HepG2 (cell line): ENCODE results near the gene PRSS36. TPM values are rescaled to one million over a fixed set of nuclear protein-coding genes. Genes with fewer than 3 reads are reported as not detected.

Source experiments
- BORCS8-MEF2B ChIP-seq: sonication (generic); formaldehyde crosslinking; IDR thresholded peaks from 2 replicates; pipeline ENCODE4 v1.8.0; 2022; ENCODE audit warnings: mild to moderate bottlenecking, missing genetic modification reagents
- CBFB ChIP-seq: sonication (generic); formaldehyde crosslinking; IDR thresholded peaks from 2 replicates; pipeline ENCODE4 v1.4.0; 2020; ENCODE audit warnings: missing genetic modification reagents
- CENPT ChIP-seq: sonication (generic); formaldehyde crosslinking; IDR thresholded peaks from 2 replicates; pipeline ENCODE4 v1.8.0; 2022; ENCODE audit warnings: low read depth, mild to moderate bottlenecking, moderate library complexity, missing genetic modification reagents
- E2F1 ChIP-seq: sonication (generic); formaldehyde crosslinking; IDR thresholded peaks from 2 replicates; pipeline ENCODE4 v1.5.0; 2020; ENCODE audit warnings: missing genetic modification reagents
- FOSL1 ChIP-seq: sonication (generic); formaldehyde crosslinking; IDR thresholded peaks from 2 replicates; pipeline ENCODE4 v1.9.0; 2021; ENCODE audit warnings: missing genetic modification reagents, borderline replicate concordance
- FOXK2 ChIP-seq: fragments of 450-650 bp; IDR thresholded peaks from 2 replicates; pipeline ENCODE4 v1.6.1; 2016
- GATAD1 ChIP-seq: IDR thresholded peaks from 2 replicates; pipeline ENCODE4 v1.6.1; 2016; ENCODE audit warnings: missing genetic modification reagents, missing compliant biosample characterization
- HNF4G ChIP-seq, 2 experiments: sonication (generic) in 1 of 2; formaldehyde crosslinking in 1 of 2; IDR thresholded peaks; 2 replicates each; pipeline versions ENCODE4 v1.4.0 to v1.6.1; 2011 to 2020; ENCODE audit warnings: borderline replicate concordance in 2 of 2, low read depth in 2 of 2, mild to moderate bottlenecking in 2 of 2, low read length in 1 of 2, missing genetic modification reagents in 1 of 2, moderate library complexity in 1 of 2
- NBN ChIP-seq: fragments of 450-650 bp; conservative IDR thresholded peaks from 2 replicates; pipeline ENCODE4 v1.6.1; 2017
- RXRA ChIP-seq: sonication (generic); formaldehyde crosslinking; IDR thresholded peaks from 2 replicates; pipeline ENCODE4 v1.5.1; 2020; ENCODE audit warnings: missing genetic modification reagents
- SMAD1 ChIP-seq: sonication (generic); formaldehyde crosslinking; IDR thresholded peaks from 2 replicates; pipeline ENCODE4 v1.4.0; 2020; ENCODE audit warnings: missing genetic modification reagents, low read depth, mild to moderate bottlenecking, borderline replicate concordance
- SOX5 ChIP-seq: IDR thresholded peaks from 2 replicates; pipeline ENCODE4 v1.6.1; 2016; ENCODE audit warnings: borderline replicate concordance
- TGIF2 ChIP-seq: IDR thresholded peaks from 2 replicates; pipeline ENCODE4 v1.6.1; 2016; ENCODE audit warnings: control low read depth, missing compliant biosample characterization
- ZNF33B ChIP-seq: sonication (generic); formaldehyde crosslinking; IDR thresholded peaks from 2 replicates; pipeline ENCODE4 v1.5.1; 2020; ENCODE audit warnings: mild to moderate bottlenecking, missing genetic modification reagents
- ZNF530 ChIP-seq: sonication (generic); formaldehyde crosslinking; IDR thresholded peaks from 2 replicates; pipeline ENCODE4 v1.5.0; 2020; ENCODE audit warnings: low read depth, mild to moderate bottlenecking, missing genetic modification reagents
- ZNF547 ChIP-seq: sonication (generic); formaldehyde crosslinking; IDR thresholded peaks from 2 replicates; pipeline ENCODE4 v1.5.1; 2020; ENCODE audit warnings: mild to moderate bottlenecking, missing genetic modification reagents
- ZNF609 ChIP-seq: sonication (generic); formaldehyde crosslinking; IDR thresholded peaks from 2 replicates; pipeline ENCODE4 v1.4.0; 2020; ENCODE audit warnings: mild to moderate bottlenecking, missing genetic modification reagents, borderline replicate concordance
- ZNF83 ChIP-seq: sonication (generic); formaldehyde crosslinking; IDR thresholded peaks from 2 replicates; pipeline ENCODE4 v1.4.0; 2020; ENCODE audit warnings: missing genetic modification reagents, mild to moderate bottlenecking, borderline replicate concordance
- ZNF891 ChIP-seq: sonication (generic); formaldehyde crosslinking; IDR thresholded peaks from 2 replicates; pipeline ENCODE4 v1.5.0; 2020; ENCODE audit warnings: mild to moderate bottlenecking, missing genetic modification reagents
- polyA plus RNA-seq, 8 experiments: library from polyadenylated mRNA; depleted of rRNA in 3 of 8; stranded (reverse) in 7 of 8; unstranded in 1 of 8; fragments of >200 nt; fragmentation: Illumina TruSeq in 4 of 8; extraction: Trizol in 4 of 8; gene quantifications; 2 replicates each; pipeline versions ENCODE4 v1.2.1 to v1.2.3, GENCODE V29; 2011 to 2016; ENCODE audit warnings: low read depth in 4 of 8, missing spikeins in 1 of 8, mixed read lengths in 1 of 8; ENCODE audit not compliant: insufficient read depth in 1 of 8
- total RNA-seq, 5 experiments: library from RNA; depleted of rRNA; stranded (reverse); fragments of >200 nt; fragmentation: Illumina TruSeq; extraction: Trizol; gene quantifications; 2 replicates each; pipeline ENCODE4 v1.2.3, GENCODE V29; 2016; ENCODE audit warnings: low read depth in 1 of 5
- TF ChIP-seq, protein P1 (sequence below): sonication (generic); formaldehyde crosslinking; IDR thresholded peaks from 2 replicates; pipeline ENCODE4 v1.9.0; 2021; ENCODE audit warnings: missing genetic modification reagents, mild to moderate bottlenecking, borderline replicate concordance
- TF ChIP-seq, protein P2 (sequence below): IDR thresholded peaks from 2 replicates; pipeline ENCODE4 v1.6.1; 2016; ENCODE audit warnings: mild to moderate bottlenecking, missing biosample characterization, missing genetic modification reagents

PRSS36 gene
- total and polyA plus RNA-seq, 2 of the 13 experiments (the other 11 are each of a cell fraction or from before 2014, with no cell fraction given) = 1.5 to 2.1 TPM

DNA sequence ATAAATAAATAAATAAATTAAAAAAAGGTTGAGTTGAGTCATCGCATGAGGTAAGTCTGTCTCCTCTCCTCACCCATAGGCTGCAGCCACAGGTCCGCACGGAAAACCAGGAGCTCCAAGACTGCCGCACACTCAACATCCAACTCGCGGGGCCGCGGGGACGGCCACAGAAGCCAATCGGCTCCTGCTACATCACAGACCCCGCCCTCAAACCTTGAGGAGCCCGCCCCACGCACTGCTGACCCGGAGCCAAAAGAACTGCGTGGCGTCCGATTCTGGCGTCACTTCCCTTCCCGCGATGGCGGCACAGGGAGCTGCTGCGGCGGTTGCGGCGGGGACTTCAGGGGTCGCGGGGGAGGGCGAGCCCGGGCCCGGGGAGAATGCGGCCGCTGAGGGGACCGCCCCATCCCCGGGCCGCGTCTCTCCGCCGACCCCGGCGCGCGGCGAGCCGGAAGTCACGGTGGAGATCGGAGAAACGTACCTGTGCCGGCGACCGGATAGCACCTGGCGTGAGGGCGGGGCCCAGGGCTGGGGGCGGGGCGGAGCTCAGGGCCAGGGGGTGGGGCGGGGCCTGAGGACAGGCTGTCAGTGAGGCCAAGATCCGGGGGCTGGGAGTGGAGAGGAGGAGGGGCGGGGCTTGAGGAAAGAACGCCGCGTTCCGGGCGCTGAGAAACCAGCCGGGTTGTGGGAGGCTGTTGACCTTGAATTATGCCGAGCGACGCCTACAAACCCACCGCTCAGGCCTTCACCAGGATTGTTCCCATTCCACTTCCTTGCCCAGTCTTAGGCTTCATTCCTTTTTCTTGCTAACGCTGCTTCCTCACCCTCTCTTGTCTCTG is 32.3 kb downstream of the PRSS36 start, which contains the start of gene KAT8 (continued):
- TF ChIP-seq E2F1 (CRISPR knock-in tag) (peak; percentile 87), ZNF83 (CRISPR knock-in tag) (0 out of 2 replicates have a peak, but pooled peaks have one; percentile 11), ZNF891 (CRISPR knock-in tag) (peak; percentile 24; the same call in 1 of the 2 replicates), ZNF530 (CRISPR knock-in tag) (no peak), TGIF2 (CRISPR knock-in tag) (no peak), FOXK2 (0 out of 2 replicates have a peak, but pooled peaks have one; percentile 17), GATAD1 (CRISPR knock-in tag) (peak; percentile 99), CBFB (CRISPR knock-in tag) (peak; percentile 85), SMAD1 (CRISPR knock-in tag) (peak; percentile 46; the same call in 1 of the 2 replicates), RXRA (CRISPR knock-in tag) (peak; percentile 46; the same call in 1 of the 2 replicates), ZNF33B (CRISPR knock-in tag) (peak; percentile 35; the same call in 1 of the 2 replicates), SOX5 (CRISPR knock-in tag) (peak; percentile 46; the same call in 1 of the 2 replicates), HNF4G (IDR thresholded peaks at IDR 0.05; ENCODE audit: borderline replicate concordance, low read depth, low read length) (no peak; the same call in 1 of the 2 replicates), HNF4G (CRISPR knock-in tag; IDR thresholded peaks at IDR 0.05; ENCODE audit: borderline replicate concordance, low read depth) (no peak), CENPT (CRISPR knock-in tag) (0 out of 2 replicates have a peak, but pooled peaks have one; percentile 43), NBN (no peak), ZNF609 (CRISPR knock-in tag) (peak; percentile 18; the same call in 1 of the 2 replicates), ZNF547 (peak; percentile 88), BORCS8-MEF2B (CRISPR knock-in tag) (peak; percentile 79), FOSL1 (CRISPR knock-in tag) (no peak)
- TF ChIP-seq, protein P1, sequence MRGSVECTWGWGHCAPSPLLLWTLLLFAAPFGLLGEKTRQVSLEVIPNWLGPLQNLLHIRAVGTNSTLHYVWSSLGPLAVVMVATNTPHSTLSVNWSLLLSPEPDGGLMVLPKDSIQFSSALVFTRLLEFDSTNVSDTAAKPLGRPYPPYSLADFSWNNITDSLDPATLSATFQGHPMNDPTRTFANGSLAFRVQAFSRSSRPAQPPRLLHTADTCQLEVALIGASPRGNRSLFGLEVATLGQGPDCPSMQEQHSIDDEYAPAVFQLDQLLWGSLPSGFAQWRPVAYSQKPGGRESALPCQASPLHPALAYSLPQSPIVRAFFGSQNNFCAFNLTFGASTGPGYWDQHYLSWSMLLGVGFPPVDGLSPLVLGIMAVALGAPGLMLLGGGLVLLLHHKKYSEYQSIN (CRISPR knock-in tag) = no peak
- TF ChIP-seq, protein P2, sequence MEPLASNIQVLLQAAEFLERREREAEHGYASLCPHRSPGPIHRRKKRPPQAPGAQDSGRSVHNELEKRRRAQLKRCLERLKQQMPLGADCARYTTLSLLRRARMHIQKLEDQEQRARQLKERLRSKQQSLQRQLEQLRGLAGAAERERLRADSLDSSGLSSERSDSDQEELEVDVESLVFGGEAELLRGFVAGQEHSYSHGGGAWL (CRISPR knock-in tag) = peak; percentile 69
